SK-N-SH (cell line): ENCODE data around the gene CCDC127.

ENCODE experiments used
- EP300 ChIP-seq, 2 experiments: IDR thresholded peaks; 2 replicates each; pipeline versions ENCODE4 v1.4.0 to v1.6.1; 2012; ENCODE audit warnings: borderline replicate concordance in 1 of 2, low read depth in 1 of 2, low read length in 1 of 2
- GABPA ChIP-seq: IDR thresholded peaks from 2 replicates; pipeline ENCODE4 v1.4.0; 2012; ENCODE audit warnings: low read depth, mild to moderate bottlenecking
- GATA2 ChIP-seq: sonication (generic); formaldehyde crosslinking; IDR thresholded peaks from 2 replicates; pipeline ENCODE4 v1.5.0; 2020; ENCODE audit warnings: mild to moderate bottlenecking, missing genetic modification reagents
- POLR2AphosphoS5 ChIP-seq: IDR thresholded peaks from 2 replicates; pipeline ENCODE4 v1.6.1; 2012; ENCODE audit warnings: low read depth, low read length
- RAD21 ChIP-seq: IDR thresholded peaks from 2 replicates; pipeline ENCODE4 v1.6.1; 2012; ENCODE audit warnings: mild to moderate bottlenecking, low read length
- YY1 ChIP-seq: IDR thresholded peaks from 2 replicates; pipeline ENCODE4 v1.4.0; 2012; ENCODE audit warnings: low read depth, mild to moderate bottlenecking
- TF ChIP-seq, protein P1 (sequence below): fragments of 150-350 bp; IDR thresholded peaks from 2 replicates; pipeline ENCODE4 v1.6.1; 2017; ENCODE audit warnings: antibody characterized with exemption, low read length, low read depth, borderline replicate concordance
- TF ChIP-seq, protein P2 (sequence below): fragments of 200-600 bp; sonication (generic); IDR thresholded peaks from 2 replicates; pipeline ENCODE4 v1.6.1; 2017; ENCODE audit warnings: antibody characterized with exemption, mild to moderate bottlenecking, moderate library complexity
- TF ChIP-seq, protein P3 (sequence below): IDR thresholded peaks from 2 replicates; pipeline ENCODE4 v1.4.0; 2012; ENCODE audit warnings: low read depth
- TF ChIP-seq, protein P4 (sequence below): IDR thresholded peaks from 2 replicates; pipeline ENCODE4 v1.4.0; 2012; ENCODE audit warnings: low read depth, borderline replicate concordance
- TF ChIP-seq, protein P5 (sequence below): IDR thresholded peaks from 2 replicates; pipeline ENCODE4 v1.4.0; 2012; ENCODE audit warnings: low read depth, borderline replicate concordance

DNA sequence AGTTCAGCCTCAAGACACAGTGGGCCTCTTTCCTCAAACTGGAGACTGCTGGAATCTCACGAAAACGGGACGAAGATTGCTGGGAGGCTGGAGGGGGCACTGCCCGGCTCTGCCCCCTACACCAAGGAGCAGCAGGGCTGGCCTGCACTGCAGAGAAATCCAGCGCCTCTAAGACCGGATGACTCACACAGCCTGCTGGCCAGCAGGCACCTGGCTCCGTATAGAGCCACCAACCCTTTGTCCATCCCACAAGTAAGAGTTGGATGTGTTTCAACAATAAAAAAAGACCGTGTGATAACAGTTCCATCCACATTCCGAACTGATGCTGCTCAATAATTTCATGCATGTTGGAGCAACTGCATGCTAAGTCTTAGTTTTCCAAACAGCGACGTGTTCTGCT, 11.5 kb downstream of the CCDC127 start:
- TF ChIP-seq, protein P1, sequence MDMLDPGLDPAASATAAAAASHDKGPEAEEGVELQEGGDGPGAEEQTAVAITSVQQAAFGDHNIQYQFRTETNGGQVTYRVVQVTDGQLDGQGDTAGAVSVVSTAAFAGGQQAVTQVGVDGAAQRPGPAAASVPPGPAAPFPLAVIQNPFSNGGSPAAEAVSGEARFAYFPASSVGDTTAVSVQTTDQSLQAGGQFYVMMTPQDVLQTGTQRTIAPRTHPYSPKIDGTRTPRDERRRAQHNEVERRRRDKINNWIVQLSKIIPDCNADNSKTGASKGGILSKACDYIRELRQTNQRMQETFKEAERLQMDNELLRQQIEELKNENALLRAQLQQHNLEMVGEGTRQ = no peak
- TF ChIP-seq, protein P2, sequence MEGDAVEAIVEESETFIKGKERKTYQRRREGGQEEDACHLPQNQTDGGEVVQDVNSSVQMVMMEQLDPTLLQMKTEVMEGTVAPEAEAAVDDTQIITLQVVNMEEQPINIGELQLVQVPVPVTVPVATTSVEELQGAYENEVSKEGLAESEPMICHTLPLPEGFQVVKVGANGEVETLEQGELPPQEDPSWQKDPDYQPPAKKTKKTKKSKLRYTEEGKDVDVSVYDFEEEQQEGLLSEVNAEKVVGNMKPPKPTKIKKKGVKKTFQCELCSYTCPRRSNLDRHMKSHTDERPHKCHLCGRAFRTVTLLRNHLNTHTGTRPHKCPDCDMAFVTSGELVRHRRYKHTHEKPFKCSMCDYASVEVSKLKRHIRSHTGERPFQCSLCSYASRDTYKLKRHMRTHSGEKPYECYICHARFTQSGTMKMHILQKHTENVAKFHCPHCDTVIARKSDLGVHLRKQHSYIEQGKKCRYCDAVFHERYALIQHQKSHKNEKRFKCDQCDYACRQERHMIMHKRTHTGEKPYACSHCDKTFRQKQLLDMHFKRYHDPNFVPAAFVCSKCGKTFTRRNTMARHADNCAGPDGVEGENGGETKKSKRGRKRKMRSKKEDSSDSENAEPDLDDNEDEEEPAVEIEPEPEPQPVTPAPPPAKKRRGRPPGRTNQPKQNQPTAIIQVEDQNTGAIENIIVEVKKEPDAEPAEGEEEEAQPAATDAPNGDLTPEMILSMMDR = no peak
- TF ChIP-seq, protein P3, sequence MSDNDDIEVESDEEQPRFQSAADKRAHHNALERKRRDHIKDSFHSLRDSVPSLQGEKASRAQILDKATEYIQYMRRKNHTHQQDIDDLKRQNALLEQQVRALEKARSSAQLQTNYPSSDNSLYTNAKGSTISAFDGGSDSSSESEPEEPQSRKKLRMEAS = no peak
- TF ChIP-seq, protein P4, sequence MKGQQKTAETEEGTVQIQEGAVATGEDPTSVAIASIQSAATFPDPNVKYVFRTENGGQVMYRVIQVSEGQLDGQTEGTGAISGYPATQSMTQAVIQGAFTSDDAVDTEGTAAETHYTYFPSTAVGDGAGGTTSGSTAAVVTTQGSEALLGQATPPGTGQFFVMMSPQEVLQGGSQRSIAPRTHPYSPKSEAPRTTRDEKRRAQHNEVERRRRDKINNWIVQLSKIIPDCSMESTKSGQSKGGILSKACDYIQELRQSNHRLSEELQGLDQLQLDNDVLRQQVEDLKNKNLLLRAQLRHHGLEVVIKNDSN = no peak
- TF ChIP-seq GATA2 (CRISPR knock-in tag) (no peak), EP300 (IDR thresholded peaks at IDR 0.05; ENCODE audit: borderline replicate concordance in 1 of 2, low read depth in 1 of 2, low read length in 1 of 2) (no peak), POLR2AphosphoS5 (no peak), YY1 (no peak), GABPA (no peak), RAD21 (no peak)
- TF ChIP-seq, protein P5, sequence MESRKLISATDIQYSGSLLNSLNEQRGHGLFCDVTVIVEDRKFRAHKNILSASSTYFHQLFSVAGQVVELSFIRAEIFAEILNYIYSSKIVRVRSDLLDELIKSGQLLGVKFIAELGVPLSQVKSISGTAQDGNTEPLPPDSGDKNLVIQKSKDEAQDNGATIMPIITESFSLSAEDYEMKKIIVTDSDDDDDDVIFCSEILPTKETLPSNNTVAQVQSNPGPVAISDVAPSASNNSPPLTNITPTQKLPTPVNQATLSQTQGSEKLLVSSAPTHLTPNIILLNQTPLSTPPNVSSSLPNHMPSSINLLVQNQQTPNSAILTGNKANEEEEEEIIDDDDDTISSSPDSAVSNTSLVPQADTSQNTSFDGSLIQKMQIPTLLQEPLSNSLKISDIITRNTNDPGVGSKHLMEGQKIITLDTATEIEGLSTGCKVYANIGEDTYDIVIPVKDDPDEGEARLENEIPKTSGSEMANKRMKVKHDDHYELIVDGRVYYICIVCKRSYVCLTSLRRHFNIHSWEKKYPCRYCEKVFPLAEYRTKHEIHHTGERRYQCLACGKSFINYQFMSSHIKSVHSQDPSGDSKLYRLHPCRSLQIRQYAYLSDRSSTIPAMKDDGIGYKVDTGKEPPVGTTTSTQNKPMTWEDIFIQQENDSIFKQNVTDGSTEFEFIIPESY = no peak
